ENCODE results near the gene TSEN15.

DNA sequence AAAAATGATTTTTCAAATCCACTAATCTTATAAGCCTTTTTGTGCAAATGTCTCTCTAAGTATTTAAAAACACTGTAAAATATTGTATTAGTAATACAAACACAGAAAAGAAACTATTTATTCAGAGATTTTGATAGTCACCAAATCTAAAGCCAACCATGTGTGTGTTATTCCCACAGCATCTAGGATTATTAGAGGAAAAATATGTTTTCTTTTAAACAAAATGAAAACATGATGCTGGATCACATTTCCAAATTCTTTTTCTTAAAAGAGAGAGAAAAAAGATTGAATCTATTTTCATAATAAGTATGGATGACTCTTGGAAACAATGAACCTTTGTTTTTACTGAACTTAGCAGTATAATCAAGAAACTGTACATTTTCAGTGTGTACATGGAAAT is 39.3 kb upstream of the TSEN15 start:
- TF ChIP-seq STAT5B (CRISPR knock-in tag; IDR thresholded peaks at IDR 0.05) (no peak), ZNF512 (CRISPR knock-in tag; IDR thresholded peaks at IDR 0.05) (no peak), ZNF572 (CRISPR knock-in tag; IDR thresholded peaks at IDR 0.05) (no peak), CEBPB (IDR thresholded peaks at IDR 0.05; ENCODE audit: borderline replicate concordance, low read depth, low read length) (no peak), ZNF460 (CRISPR knock-in tag; IDR thresholded peaks at IDR 0.05; ENCODE audit: borderline replicate concordance) (no peak)
- TF ChIP-seq, protein P1, sequence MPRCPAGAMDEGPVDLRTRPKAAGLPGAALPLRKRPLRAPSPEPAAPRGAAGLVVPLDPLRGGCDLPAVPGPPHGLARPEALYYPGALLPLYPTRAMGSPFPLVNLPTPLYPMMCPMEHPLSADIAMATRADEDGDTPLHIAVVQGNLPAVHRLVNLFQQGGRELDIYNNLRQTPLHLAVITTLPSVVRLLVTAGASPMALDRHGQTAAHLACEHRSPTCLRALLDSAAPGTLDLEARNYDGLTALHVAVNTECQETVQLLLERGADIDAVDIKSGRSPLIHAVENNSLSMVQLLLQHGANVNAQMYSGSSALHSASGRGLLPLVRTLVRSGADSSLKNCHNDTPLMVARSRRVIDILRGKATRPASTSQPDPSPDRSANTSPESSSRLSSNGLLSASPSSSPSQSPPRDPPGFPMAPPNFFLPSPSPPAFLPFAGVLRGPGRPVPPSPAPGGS (CRISPR knock-in tag; IDR thresholded peaks at IDR 0.05) = no peak

Data from HepG2 (cell line).